Measurements from ENCODE around the gene TMEM176A. TPM values are rescaled to one million over a fixed set of nuclear protein-coding genes. Genes with fewer than 3 reads are reported as not detected.

The TMEM176A gene
- polyA plus RNA-seq, 3 donors = 14.1 to 285 (median 129) TPM

DNA sequence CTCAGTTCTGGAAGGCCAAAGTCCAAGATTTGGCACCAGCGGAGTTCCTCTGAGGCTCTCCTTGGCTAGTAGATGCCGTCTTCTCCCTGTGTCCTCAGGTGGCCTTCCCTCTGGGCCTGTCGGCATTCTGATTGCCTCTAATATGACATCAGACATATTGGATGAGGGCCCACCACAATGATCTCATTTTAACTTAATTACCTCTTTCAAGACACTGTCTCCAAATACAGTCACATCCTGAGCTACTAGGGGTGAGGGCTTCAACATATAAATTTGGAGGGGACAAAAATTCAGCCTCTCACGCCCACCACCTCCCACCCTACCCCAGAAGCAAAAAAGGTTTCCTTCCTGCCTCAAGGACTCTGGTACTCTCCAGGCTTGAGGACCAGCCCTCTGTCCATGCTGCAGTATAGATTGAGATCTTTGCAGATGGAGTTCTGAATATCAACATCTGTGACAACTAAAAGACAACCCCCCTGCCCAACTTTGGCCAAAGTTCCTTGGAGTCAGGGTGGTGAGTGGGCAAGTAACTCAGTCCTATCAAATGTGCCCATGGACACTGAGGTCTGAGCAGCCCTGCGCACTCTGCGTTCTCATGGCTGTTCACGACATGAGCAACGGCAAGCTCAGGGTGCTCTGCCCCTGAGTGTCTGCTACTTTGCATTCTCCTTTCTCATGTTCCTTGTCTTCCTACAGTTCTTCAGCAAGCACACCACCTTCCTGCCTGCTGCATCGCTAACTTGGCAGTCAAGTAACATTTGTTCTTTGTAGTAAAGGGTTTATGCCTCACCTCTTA is 11.9 kb upstream of the TMEM176A start:
- Histone ChIP-seq H3K36me3 (replicated peaks in 1 of 2; ENCODE audit: control insufficient read depth in 1 of 2, insufficient read depth in 2 of 2, low read length in 2 of 2) (peaks cover 0 to 46% of the 10 kb centered on the region in 2 donors), H3K27ac (ENCODE audit: low read depth in 1 of 2, low read length in 2 of 2) (peak overlapping the region; percentile 73 to 96), H3K9ac (ENCODE audit: insufficient read depth, low read length, poor library complexity, severe bottlenecking) (peak overlapping the region; percentile 51), H3K27me3 (ENCODE audit: control insufficient read depth in 2 of 2, insufficient read depth in 2 of 2, low read length in 2 of 2) (no peaks in the 10 kb centered on the region), H3K4me3 (replicated peaks in 1 of 3; ENCODE audit: low read depth in 2 of 3, low read length in 3 of 3) (peak overlapping the region in 1 of 3 experiments; percentile 52), H3K4me2 (replicated peaks; ENCODE audit: extremely low read depth, low read length, poor library complexity, severe bottlenecking) (peak overlapping the region; percentile 55), H2AFZ (ENCODE audit: insufficient read depth, low read depth, low read length, poor library complexity, severe bottlenecking) (peak overlapping the region; percentile 67), H3K79me2 (ENCODE audit: insufficient read depth, low read length) (peaks cover 3% of the 10 kb centered on the region), H4K20me1 (ENCODE audit: insufficient read depth, low read length) (peaks cover 6% of the 10 kb centered on the region), H3K9me3 (replicated peaks in 1 of 2; ENCODE audit: control insufficient read depth in 1 of 2, insufficient read depth in 1 of 2, low read length in 2 of 2) (no peaks in the 10 kb centered on the region), H3K4me1 (ENCODE audit: control insufficient read depth in 1 of 2, insufficient read depth in 2 of 2, low read length in 2 of 2) (peaks cover 58 to 67% of the 10 kb centered on the region in 2 donors)
- Mint-ChIP-seq H3K4me1 (peaks cover 80% of the 10 kb centered on the region), H3K36me3 (peaks cover 7 to 20% of the 10 kb centered on the region in 2 donors), H3K27me3 (ENCODE audit: low read depth in 3 of 3) (peaks cover 0 to 2% (median 1%) of the 10 kb centered on the region in 3 donors), H3K9me3 (no peaks in the 10 kb centered on the region), H3K4me3 (no peak overlapping the region), H3K27ac (peak overlapping the region; percentile 93 to 97 (median 96))
- intact Hi-C loops (cut with micrococcal nuclease) = loop anchor here (10.0 kb wide), 5 partner anchors 86 to 1294 kb away; partner anchors contain the start of genes AGAP3 (in 1 of the 2), FASTK (in 1 of the 2), REPIN1 (in 1 of the 2) and TMUB1 (in 1 of the 2)
- no peak for DNase-seq
- TF ChIP-seq, protein P1, sequence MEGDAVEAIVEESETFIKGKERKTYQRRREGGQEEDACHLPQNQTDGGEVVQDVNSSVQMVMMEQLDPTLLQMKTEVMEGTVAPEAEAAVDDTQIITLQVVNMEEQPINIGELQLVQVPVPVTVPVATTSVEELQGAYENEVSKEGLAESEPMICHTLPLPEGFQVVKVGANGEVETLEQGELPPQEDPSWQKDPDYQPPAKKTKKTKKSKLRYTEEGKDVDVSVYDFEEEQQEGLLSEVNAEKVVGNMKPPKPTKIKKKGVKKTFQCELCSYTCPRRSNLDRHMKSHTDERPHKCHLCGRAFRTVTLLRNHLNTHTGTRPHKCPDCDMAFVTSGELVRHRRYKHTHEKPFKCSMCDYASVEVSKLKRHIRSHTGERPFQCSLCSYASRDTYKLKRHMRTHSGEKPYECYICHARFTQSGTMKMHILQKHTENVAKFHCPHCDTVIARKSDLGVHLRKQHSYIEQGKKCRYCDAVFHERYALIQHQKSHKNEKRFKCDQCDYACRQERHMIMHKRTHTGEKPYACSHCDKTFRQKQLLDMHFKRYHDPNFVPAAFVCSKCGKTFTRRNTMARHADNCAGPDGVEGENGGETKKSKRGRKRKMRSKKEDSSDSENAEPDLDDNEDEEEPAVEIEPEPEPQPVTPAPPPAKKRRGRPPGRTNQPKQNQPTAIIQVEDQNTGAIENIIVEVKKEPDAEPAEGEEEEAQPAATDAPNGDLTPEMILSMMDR (IDR thresholded peaks at IDR 0.05) = no peak
- 58% methylated on average over 6 of the region's 9 CpGs for WGBS (ENCODE audit: insufficient coverage)

DNA sequence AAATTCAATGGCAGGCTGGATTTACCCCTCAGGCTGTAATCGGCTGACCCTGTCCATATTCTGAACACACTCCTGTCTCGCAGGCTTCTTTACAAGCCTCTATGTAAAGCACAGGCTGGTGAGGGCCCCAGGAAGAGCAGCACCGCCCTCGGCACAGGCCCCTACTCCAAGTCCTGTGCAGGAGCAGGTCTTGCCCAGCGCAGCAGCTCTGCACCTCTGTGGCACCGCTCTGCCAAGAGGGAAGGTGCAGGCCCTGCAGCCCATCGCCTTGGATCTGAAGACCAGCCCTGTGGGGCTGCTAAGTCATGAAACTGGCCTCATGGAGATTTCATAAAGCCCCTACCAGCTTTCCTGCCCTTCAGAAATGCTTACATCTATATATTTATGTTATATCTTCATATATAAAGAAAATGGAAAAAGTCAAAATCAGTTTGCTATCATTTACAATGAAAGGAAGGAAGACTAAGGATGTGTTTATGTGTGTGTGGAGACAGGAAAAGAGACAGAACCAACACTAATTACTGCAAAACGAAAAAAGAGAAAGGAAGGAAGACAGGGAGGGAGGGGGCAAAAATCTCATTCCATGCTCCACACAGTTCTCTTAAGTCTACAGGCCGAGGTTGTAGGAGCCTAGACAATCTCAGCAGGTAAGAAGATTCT is 10.0 kb upstream of the TMEM176A start:
- no peak overlapping the region for H3K27ac ChIP-seq (ENCODE audit: low read depth in 1 of 2, low read length in 2 of 2)
- H3K4me1 Mint-ChIP-seq = peaks cover 61% of the 10 kb centered on the region
- peaks cover 39 to 59% of the 10 kb centered on the region in 2 donors for H3K4me1 ChIP-seq (ENCODE audit: control insufficient read depth in 1 of 2, insufficient read depth in 2 of 2, low read length in 2 of 2)
- no peaks in the 10 kb centered on the region for H3K9me3 ChIP-seq (replicated peaks in 1 of 2; ENCODE audit: control insufficient read depth in 1 of 2, insufficient read depth in 1 of 2, low read length in 2 of 2)
- H3K9ac ChIP-seq (ENCODE audit: insufficient read depth, low read length, poor library complexity, severe bottlenecking) = no peak overlapping the region
- H3K27me3 ChIP-seq (ENCODE audit: control insufficient read depth in 2 of 2, insufficient read depth in 2 of 2, low read length in 2 of 2) = peaks cover 0 to 2% of the 10 kb centered on the region in 2 donors
- TF ChIP-seq, protein P1 (IDR thresholded peaks at IDR 0.05) = no peak
- H3K27me3 Mint-ChIP-seq (ENCODE audit: low read depth in 3 of 3) = peaks cover 0 to 2% (median 1%) of the 10 kb centered on the region in 3 donors
- peaks cover 0 to 64% of the 10 kb centered on the region in 2 donors for H3K36me3 ChIP-seq (replicated peaks in 1 of 2; ENCODE audit: control insufficient read depth in 1 of 2, insufficient read depth in 2 of 2, low read length in 2 of 2)
- H3K79me2 ChIP-seq (ENCODE audit: insufficient read depth, low read length) = peaks cover 5% of the 10 kb centered on the region
- peaks cover 7 to 20% of the 10 kb centered on the region in 2 donors for H3K36me3 Mint-ChIP-seq
- no peak for DNase-seq
- intact Hi-C loops (cut with micrococcal nuclease) = no loop called here
- no peak overlapping the region for H3K4me2 ChIP-seq (replicated peaks; ENCODE audit: extremely low read depth, low read length, poor library complexity, severe bottlenecking)
- peaks cover 25% of the 10 kb centered on the region for H4K20me1 ChIP-seq (ENCODE audit: insufficient read depth, low read length)
- WGBS (ENCODE audit: insufficient coverage) = 98% methylated on average over 6 of the region's 9 CpGs
- no peaks in the 10 kb centered on the region for H3K9me3 Mint-ChIP-seq
- peak overlapping the region in 2 of 7 donors; percentile 16 to 58 for H3K27ac Mint-ChIP-seq
- H3K4me3 Mint-ChIP-seq = no peak overlapping the region
- H2AFZ ChIP-seq (ENCODE audit: insufficient read depth, low read depth, low read length, poor library complexity, severe bottlenecking) = no peak overlapping the region
- H3K4me3 ChIP-seq (replicated peaks in 1 of 3; ENCODE audit: low read depth in 2 of 3, low read length in 3 of 3) = no peak overlapping the region

Measured in CD14-positive monocyte (primary cell).